Measurements from ENCODE around the gene SLC44A1.

SLC44A1 gene

DNA sequence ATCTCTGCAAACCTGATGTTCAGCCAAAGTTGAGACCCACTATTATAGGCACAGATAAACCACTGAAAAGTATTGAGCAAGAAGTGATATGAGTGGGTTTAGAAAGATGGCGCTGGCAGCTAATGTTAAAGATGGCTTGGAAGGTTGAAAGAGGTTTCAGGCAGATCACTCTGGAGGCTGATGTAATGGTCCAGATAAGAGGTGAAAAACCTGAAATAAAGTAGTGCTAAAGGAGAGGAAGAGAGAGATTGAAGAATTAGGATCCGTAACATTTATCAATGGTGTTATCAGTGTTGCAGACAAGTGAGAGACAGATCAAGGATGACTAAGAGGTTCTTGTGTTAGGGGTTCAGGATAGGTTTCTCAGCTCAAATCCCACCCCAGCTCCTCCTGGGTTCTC is 58.3 kb downstream of the SLC44A1 start:
- no peaks in the 10 kb centered on the region for H3K9me3 ChIP-seq (ENCODE audit: severe bottlenecking)
- TF ChIP-seq, protein P1, sequence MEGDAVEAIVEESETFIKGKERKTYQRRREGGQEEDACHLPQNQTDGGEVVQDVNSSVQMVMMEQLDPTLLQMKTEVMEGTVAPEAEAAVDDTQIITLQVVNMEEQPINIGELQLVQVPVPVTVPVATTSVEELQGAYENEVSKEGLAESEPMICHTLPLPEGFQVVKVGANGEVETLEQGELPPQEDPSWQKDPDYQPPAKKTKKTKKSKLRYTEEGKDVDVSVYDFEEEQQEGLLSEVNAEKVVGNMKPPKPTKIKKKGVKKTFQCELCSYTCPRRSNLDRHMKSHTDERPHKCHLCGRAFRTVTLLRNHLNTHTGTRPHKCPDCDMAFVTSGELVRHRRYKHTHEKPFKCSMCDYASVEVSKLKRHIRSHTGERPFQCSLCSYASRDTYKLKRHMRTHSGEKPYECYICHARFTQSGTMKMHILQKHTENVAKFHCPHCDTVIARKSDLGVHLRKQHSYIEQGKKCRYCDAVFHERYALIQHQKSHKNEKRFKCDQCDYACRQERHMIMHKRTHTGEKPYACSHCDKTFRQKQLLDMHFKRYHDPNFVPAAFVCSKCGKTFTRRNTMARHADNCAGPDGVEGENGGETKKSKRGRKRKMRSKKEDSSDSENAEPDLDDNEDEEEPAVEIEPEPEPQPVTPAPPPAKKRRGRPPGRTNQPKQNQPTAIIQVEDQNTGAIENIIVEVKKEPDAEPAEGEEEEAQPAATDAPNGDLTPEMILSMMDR (IDR thresholded peaks at IDR 0.05; ENCODE audit: low read depth, low read length): no peak
- H3K36me3 ChIP-seq: peaks cover 72% of the 10 kb centered on the region
- H3K27ac ChIP-seq: no peak overlapping the region
- no peak overlapping the region for H3K4me3 ChIP-seq (ENCODE audit: low read depth, low read length)
- no peaks in the 10 kb centered on the region for H3K27me3 ChIP-seq (ENCODE audit: insufficient read depth, low read depth, severe bottlenecking)
- DNase-seq: no peak

DNA sequence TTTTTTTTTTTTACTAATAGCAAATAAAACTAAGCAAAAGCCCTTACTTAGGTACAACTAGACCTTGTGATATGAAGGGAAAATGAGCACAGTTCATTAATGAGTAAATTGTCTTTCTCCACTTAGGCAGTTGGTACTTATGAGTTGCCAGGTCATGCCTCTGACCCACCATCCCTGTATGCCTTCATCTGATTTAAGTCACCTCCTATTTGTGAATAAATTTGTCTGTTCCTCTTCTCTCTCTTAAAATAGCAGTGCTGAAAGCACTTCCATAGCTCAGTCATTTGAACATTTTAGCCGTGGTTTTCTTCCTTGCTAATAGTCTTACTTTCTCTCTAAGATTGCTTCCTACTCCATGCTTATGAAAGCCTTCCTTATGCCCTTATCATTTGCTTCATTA is 61.4 kb downstream of the SLC44A1 start:
- no peak overlapping the region for H3K27ac ChIP-seq
- no peaks in the 10 kb centered on the region for H3K27me3 ChIP-seq (ENCODE audit: insufficient read depth, low read depth, severe bottlenecking)
- TF ChIP-seq, protein P1 (IDR thresholded peaks at IDR 0.05; ENCODE audit: low read depth, low read length): no peak

DNA sequence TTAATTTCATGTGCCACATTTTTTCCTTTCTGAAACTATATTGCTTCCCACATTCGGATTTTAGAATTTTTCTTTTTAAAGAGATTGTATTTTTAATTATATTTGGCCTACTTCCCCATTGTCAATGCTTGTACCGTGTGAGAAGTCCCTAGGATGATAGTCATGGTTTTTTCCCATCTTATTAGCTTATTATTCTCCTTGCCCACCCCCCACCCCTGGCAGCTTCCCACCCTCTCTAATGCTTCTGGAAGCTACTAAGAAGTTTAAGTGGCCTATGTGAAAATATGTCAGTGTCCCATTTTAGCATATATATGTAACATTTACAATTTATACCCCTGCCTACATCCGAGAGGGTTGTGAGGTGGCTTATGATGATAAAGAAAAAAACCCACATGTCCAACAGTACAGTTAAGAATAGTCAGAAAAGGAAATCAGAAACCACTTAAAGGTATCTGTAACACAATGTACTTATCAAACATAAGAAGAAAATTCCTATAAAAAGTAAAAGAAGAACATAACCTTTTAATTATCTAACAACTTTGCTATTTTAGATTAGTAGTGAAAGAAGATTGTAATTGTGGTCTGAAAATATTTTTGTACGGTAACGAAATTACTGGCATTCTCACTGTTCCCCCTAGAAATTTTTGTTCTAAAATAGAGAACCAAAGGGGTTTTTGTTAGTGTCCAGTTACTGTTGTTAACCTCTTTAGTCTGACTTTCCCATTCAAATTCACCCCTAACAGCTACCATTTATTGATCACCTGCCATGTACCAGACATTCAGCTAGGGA is 62.1 kb downstream of the SLC44A1 start:
- H3K9me3 ChIP-seq (ENCODE audit: severe bottlenecking): no peaks in the 10 kb centered on the region
- no peak overlapping the region for H3K4me3 ChIP-seq (ENCODE audit: low read depth, low read length)
- H3K27me3 ChIP-seq (ENCODE audit: insufficient read depth, low read depth, severe bottlenecking): no peaks in the 10 kb centered on the region
- TF ChIP-seq, protein P1 (IDR thresholded peaks at IDR 0.05; ENCODE audit: low read depth, low read length): no peak
- peaks cover 75% of the 10 kb centered on the region for H3K36me3 ChIP-seq
- DNase-seq: no peak
- no peak overlapping the region for H3K27ac ChIP-seq

More for the DNA sequence above, 61.4 kb downstream of the SLC44A1 start:
- no peak for DNase-seq
- no peak overlapping the region for H3K4me3 ChIP-seq (ENCODE audit: low read depth, low read length)
- H3K9me3 ChIP-seq (ENCODE audit: severe bottlenecking): no peaks in the 10 kb centered on the region
- peaks cover 74% of the 10 kb centered on the region for H3K36me3 ChIP-seq

DNA sequence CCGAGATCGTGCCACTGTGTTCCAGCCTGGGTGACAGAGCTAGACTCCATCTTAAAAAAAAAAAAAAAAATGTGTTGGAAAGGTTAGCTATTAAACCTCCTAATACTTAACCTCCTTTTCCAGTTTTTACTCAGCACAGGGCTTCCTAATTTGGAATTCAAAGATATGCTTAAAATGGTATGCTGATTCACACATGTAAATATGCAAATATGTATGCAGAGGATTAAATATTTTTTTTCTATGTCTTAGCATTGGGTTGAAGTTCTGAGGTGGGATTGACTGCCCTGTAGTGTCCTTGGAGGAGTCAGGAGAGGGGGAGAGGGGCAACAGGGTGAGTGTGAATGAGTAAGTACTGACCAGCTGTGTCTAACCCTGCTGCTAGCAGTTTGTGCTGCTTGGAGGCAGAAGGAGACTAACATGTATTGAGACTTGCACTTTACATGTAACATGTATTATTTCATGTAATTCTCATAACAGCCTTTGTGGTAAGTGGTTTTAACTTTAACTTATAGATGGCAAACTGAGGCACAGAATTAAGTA is 63.2 kb downstream of the SLC44A1 start:
- H3K27ac ChIP-seq: no peak overlapping the region
- no peaks in the 10 kb centered on the region for H3K27me3 ChIP-seq (ENCODE audit: insufficient read depth, low read depth, severe bottlenecking)

DNA sequence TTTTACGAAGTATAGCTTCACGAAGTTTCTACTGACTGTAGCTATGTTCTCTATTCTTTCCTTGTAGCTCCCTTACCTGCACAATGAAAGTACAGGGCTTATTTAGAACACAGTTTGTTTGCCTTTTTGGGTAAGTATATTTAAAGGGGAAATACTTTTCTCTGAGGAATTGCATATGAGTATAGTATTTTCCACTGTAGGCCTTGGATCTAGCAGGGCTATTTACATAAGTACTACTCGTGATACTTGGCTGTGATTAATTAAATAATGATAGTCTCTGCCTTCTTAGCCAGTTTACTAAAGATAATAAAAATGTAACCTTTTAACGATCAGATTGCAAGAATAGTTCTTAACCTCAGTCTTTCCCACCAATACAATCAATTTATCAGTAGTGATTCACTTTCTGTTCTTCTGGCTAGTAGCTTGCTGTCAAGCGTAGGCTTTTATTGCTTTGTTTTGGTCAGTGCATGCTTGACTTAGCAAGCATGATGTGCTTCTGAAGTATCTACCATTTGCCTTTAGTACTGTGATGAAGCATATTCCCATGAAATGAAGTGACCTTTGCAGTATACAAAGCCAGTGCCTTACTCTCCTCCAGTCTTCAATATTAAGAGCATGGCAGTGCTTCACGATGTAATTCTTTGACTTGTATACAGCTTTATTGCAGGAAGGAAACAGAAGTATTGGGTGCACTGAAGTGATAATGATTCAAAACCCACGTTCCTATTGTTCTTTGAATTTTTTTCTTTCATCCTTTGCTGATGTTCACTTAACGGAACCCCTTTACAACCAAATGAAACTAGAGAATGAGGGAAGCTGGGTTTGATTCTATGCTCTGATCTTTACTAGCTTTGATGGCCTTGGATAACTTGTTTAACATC is 64.2 kb downstream of the SLC44A1 start:
- Histone ChIP-seq H3K36me3 (peaks cover 54% of the 10 kb centered on the region), H3K27me3 (ENCODE audit: insufficient read depth, low read depth, severe bottlenecking) (no peaks in the 10 kb centered on the region), H3K27ac (no peak overlapping the region), H3K4me3 (ENCODE audit: low read depth, low read length) (no peak overlapping the region), H3K9me3 (ENCODE audit: severe bottlenecking) (no peaks in the 10 kb centered on the region)
- TF ChIP-seq, protein P1 (IDR thresholded peaks at IDR 0.05; ENCODE audit: low read depth, low read length): no peak
- DNase-seq: no peak

More for the DNA sequence above, 63.2 kb downstream of the SLC44A1 start:
- no peaks in the 10 kb centered on the region for H3K9me3 ChIP-seq (ENCODE audit: severe bottlenecking)
- DNase-seq: no peak
- no peak overlapping the region for H3K4me3 ChIP-seq (ENCODE audit: low read depth, low read length)
- peaks cover 65% of the 10 kb centered on the region for H3K36me3 ChIP-seq
- TF ChIP-seq, protein P1 (IDR thresholded peaks at IDR 0.05; ENCODE audit: low read depth, low read length): no peak
